HepG2 (cell line): ENCODE data around the gene TNS1. TPM values are rescaled to one million over a fixed set of nuclear protein-coding genes. Genes with fewer than 3 reads are reported as not detected.

ENCODE experiments used
- CC2D1A ChIP-seq: sonication (generic); formaldehyde crosslinking; IDR thresholded peaks from 2 replicates; pipeline ENCODE4 v1.8.1; 2023; ENCODE audit warnings: mild to moderate bottlenecking, missing genetic modification reagents
- DRAP1 ChIP-seq: IDR thresholded peaks from 2 replicates; pipeline ENCODE4 v1.6.1; 2016; ENCODE audit warnings: missing genetic modification reagents, missing compliant biosample characterization
- FUBP1 ChIP-seq: sonication (generic); formaldehyde crosslinking; IDR thresholded peaks from 2 replicates; pipeline ENCODE4 v1.5.1; 2020; ENCODE audit warnings: missing genetic modification reagents, mild to moderate bottlenecking, borderline replicate concordance
- GLI4 ChIP-seq: sonication (generic); formaldehyde crosslinking; IDR thresholded peaks from 2 replicates; pipeline ENCODE4 v1.5.1; 2020; ENCODE audit warnings: missing genetic modification reagents, mild to moderate bottlenecking, moderate library complexity, borderline replicate concordance
- JUN ChIP-seq: sonication (generic); formaldehyde crosslinking; IDR thresholded peaks from 2 replicates; pipeline ENCODE4 v1.4.0; 2020; ENCODE audit warnings: mild to moderate bottlenecking, missing genetic modification reagents
- MIER2 ChIP-seq: IDR thresholded peaks from 2 replicates; pipeline ENCODE4 v1.6.1; 2016; ENCODE audit warnings: missing biosample characterization, missing genetic modification reagents
- NR2F1 ChIP-seq, 2 experiments: fragments of 450-650 bp in 1 of 2; formaldehyde crosslinking in 1 of 2; IDR thresholded peaks; 2 replicates each; pipeline versions ENCODE4 v1.5.0 to v1.6.1; 2016 to 2020; ENCODE audit warnings: mild to moderate bottlenecking in 1 of 2, missing compliant biosample characterization in 1 of 2, missing genetic modification reagents in 1 of 2, moderate library complexity in 1 of 2
- PLSCR1 ChIP-seq: sonication (generic); formaldehyde crosslinking; IDR thresholded peaks from 2 replicates; pipeline ENCODE4 v1.5.0; 2020; ENCODE audit warnings: missing genetic modification reagents, mild to moderate bottlenecking, borderline replicate concordance
- RBFOX2 ChIP-seq: fragments of 200-400 bp; formaldehyde crosslinking; IDR thresholded peaks from 2 replicates; pipeline ENCODE4 v1.6.1; 2017; ENCODE audit warnings: low read depth, mild to moderate bottlenecking, low read length
- RFXAP ChIP-seq: sonication (generic); formaldehyde crosslinking; IDR thresholded peaks from 2 replicates; pipeline ENCODE4 v1.4.0; 2020; ENCODE audit warnings: missing genetic modification reagents, borderline replicate concordance
- SRF ChIP-seq: IDR thresholded peaks from 2 replicates; pipeline ENCODE4 v1.6.1; 2011; ENCODE audit warnings: mild to moderate bottlenecking, low read depth, low read length, moderate library complexity
- ZFP1 ChIP-seq: IDR thresholded peaks from 2 replicates; pipeline ENCODE4 v1.6.1; 2016
- ZNF615 ChIP-seq: sonication (generic); formaldehyde crosslinking; IDR thresholded peaks from 2 replicates; pipeline ENCODE4 v1.5.0; 2020; ENCODE audit warnings: mild to moderate bottlenecking, missing genetic modification reagents, borderline replicate concordance
- ZNF768 ChIP-seq: sonication (generic); formaldehyde crosslinking; IDR thresholded peaks from 2 replicates; pipeline ENCODE4 v1.4.0; 2020; ENCODE audit warnings: missing genetic modification reagents
- polyA plus RNA-seq, 8 experiments: library from polyadenylated mRNA; depleted of rRNA in 3 of 8; stranded (reverse) in 7 of 8; unstranded in 1 of 8; fragments of >200 nt; fragmentation: Illumina TruSeq in 4 of 8; extraction: Trizol in 4 of 8; gene quantifications; 2 replicates each; pipeline versions ENCODE4 v1.2.1 to v1.2.3, GENCODE V29; 2011 to 2016; ENCODE audit warnings: low read depth in 4 of 8, missing spikeins in 1 of 8, mixed read lengths in 1 of 8; ENCODE audit not compliant: insufficient read depth in 1 of 8
- total RNA-seq, 5 experiments: library from RNA; depleted of rRNA; stranded (reverse); fragments of >200 nt; fragmentation: Illumina TruSeq; extraction: Trizol; gene quantifications; 2 replicates each; pipeline ENCODE4 v1.2.3, GENCODE V29; 2016; ENCODE audit warnings: low read depth in 1 of 5
- TF ChIP-seq, protein P1 (sequence below): sonication (generic); formaldehyde crosslinking; IDR thresholded peaks from 2 replicates; pipeline ENCODE4 v1.5.1; 2020; ENCODE audit warnings: mild to moderate bottlenecking, missing genetic modification reagents
- TF ChIP-seq, protein P2 (sequence below): sonication (generic); formaldehyde crosslinking; IDR thresholded peaks from 2 replicates; pipeline ENCODE4 v1.5.1; 2020; ENCODE audit warnings: mild to moderate bottlenecking, missing genetic modification reagents, moderate library complexity
- TF ChIP-seq, protein P3 (sequence below): sonication (generic); formaldehyde crosslinking; IDR thresholded peaks from 2 replicates; pipeline ENCODE4 v1.8.1; 2023; ENCODE audit warnings: missing genetic modification reagents, mild to moderate bottlenecking, borderline replicate concordance
- TF ChIP-seq, protein P4 (sequence below): sonication (generic); formaldehyde crosslinking; IDR thresholded peaks from 2 replicates; pipeline ENCODE4 v1.5.0; 2020; ENCODE audit warnings: mild to moderate bottlenecking, missing genetic modification reagents

The TNS1 gene
- total and polyA plus RNA-seq, 2 of the 13 experiments (the other 11 are each of a cell fraction or from before 2014, with no cell fraction given): 1.9 to 118 TPM

- TF ChIP-seq, protein P1, sequence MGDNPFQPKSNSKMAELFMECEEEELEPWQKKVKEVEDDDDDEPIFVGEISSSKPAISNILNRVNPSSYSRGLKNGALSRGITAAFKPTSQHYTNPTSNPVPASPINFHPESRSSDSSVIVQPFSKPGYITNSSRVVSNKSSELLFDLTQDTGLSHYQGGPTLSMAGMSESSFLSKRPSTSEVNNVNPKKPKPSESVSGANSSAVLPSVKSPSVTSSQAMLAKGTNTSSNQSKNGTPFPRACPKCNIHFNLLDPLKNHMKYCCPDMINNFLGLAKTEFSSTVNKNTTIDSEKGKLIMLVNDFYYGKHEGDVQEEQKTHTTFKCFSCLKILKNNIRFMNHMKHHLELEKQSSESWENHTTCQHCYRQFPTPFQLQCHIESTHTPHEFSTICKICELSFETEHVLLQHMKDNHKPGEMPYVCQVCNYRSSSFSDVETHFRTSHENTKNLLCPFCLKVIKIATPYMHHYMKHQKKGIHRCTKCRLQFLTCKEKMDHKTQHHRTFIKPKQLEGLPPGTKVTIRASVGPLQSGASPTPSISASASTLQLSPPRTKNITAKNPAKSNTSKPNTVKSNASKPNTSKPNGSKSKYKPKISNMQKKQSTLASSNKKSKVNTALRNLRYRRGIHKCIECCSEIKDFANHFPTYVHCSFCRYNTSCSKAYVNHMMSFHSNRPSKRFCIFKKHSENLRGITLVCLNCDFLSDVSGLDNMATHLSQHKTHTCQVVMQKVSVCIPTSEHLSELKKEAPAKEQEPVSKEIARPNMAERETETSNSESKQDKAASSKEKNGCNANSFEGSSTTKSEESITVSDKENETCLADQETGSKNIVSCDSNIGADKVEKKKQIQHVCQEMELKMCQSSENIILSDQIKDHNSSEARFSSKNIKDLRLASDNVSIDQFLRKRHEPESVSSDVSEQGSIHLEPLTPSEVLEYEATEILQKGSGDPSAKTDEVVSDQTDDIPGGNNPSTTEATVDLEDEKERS (CRISPR knock-in tag): no peak
- TF ChIP-seq ZFP1 (no peak), CC2D1A (CRISPR knock-in tag) (no peak), NR2F1 (CRISPR knock-in tag; IDR thresholded peaks at IDR 0.05) (no peak), JUN (CRISPR knock-in tag) (0 out of 2 replicates have a peak, but pooled peaks have one; percentile 56), DRAP1 (CRISPR knock-in tag) (no peak), FUBP1 (CRISPR knock-in tag) (no peak), SRF (no peak), GLI4 (no peak), PLSCR1 (CRISPR knock-in tag) (no peak), RBFOX2 (no peak), RFXAP (CRISPR knock-in tag) (no peak), ZNF615 (CRISPR knock-in tag) (no peak), ZNF768 (CRISPR knock-in tag) (no peak), MIER2 (no peak)
- TF ChIP-seq, protein P2, sequence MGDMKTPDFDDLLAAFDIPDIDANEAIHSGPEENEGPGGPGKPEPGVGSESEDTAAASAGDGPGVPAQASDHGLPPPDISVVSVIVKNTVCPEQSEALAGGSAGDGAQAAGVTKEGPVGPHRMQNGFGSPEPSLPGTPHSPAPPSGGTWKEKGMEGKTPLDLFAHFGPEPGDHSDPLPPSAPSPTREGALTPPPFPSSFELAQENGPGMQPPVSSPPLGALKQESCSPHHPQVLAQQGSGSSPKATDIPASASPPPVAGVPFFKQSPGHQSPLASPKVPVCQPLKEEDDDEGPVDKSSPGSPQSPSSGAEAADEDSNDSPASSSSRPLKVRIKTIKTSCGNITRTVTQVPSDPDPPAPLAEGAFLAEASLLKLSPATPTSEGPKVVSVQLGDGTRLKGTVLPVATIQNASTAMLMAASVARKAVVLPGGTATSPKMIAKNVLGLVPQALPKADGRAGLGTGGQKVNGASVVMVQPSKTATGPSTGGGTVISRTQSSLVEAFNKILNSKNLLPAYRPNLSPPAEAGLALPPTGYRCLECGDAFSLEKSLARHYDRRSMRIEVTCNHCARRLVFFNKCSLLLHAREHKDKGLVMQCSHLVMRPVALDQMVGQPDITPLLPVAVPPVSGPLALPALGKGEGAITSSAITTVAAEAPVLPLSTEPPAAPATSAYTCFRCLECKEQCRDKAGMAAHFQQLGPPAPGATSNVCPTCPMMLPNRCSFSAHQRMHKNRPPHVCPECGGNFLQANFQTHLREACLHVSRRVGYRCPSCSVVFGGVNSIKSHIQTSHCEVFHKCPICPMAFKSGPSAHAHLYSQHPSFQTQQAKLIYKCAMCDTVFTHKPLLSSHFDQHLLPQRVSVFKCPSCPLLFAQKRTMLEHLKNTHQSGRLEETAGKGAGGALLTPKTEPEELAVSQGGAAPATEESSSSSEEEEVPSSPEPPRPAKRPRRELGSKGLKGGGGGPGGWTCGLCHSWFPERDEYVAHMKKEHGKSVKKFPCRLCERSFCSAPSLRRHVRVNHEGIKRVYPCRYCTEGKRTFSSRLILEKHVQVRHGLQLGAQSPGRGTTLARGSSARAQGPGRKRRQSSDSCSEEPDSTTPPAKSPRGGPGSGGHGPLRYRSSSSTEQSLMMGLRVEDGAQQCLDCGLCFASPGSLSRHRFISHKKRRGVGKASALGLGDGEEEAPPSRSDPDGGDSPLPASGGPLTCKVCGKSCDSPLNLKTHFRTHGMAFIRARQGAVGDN (CRISPR knock-in tag): peak; percentile 71
- TF ChIP-seq, protein P3, sequence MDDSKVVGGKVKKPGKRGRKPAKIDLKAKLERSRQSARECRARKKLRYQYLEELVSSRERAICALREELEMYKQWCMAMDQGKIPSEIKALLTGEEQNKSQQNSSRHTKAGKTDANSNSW: no peak
- TF ChIP-seq, protein P4, sequence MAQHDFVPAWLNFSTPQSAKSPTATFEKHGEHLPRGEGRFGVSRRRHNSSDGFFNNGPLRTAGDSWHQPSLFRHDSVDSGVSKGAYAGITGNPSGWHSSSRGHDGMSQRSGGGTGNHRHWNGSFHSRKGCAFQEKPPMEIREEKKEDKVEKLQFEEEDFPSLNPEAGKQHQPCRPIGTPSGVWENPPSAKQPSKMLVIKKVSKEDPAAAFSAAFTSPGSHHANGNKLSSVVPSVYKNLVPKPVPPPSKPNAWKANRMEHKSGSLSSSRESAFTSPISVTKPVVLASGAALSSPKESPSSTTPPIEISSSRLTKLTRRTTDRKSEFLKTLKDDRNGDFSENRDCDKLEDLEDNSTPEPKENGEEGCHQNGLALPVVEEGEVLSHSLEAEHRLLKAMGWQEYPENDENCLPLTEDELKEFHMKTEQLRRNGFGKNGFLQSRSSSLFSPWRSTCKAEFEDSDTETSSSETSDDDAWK (CRISPR knock-in tag): no peak
Measured at GRCh38 chr2:217789736-217790181, 213.0 kb downstream of the TNS1 start (continued).
